Measurements from ENCODE around the gene NPB. TPM values are rescaled to one million over a fixed set of nuclear protein-coding genes. Genes with fewer than 3 reads are reported as not detected.

The NPB gene
- total and polyA plus RNA-seq, 2 of the 8 experiments (the other 6 are each of a cell fraction or from before 2014, with no cell fraction given), result 1.5 to 2.5 TPM

- TF ChIP-seq EGR1 (IDR thresholded peaks at IDR 0.05; ENCODE audit: borderline replicate concordance, low read depth, low read length) (no peak), KDM5A (IDR thresholded peaks at IDR 0.05; ENCODE audit: low read length) (no peak), SP2 (IDR thresholded peaks at IDR 0.05; ENCODE audit: low read length) (no peak), MAFK (IDR thresholded peaks at IDR 0.05; ENCODE audit: low read depth, low read length) (peak; percentile 98), POLR2AphosphoS5 (IDR thresholded peaks at IDR 0.05; ENCODE audit: low read depth, low read length) (no peak), ATF2 (IDR thresholded peaks at IDR 0.05; ENCODE audit: low read length) (no peak)
- TF ChIP-seq, protein P1, sequence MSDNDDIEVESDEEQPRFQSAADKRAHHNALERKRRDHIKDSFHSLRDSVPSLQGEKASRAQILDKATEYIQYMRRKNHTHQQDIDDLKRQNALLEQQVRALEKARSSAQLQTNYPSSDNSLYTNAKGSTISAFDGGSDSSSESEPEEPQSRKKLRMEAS (IDR thresholded peaks at IDR 0.05), result no peak
- TF ChIP-seq, protein P2, sequence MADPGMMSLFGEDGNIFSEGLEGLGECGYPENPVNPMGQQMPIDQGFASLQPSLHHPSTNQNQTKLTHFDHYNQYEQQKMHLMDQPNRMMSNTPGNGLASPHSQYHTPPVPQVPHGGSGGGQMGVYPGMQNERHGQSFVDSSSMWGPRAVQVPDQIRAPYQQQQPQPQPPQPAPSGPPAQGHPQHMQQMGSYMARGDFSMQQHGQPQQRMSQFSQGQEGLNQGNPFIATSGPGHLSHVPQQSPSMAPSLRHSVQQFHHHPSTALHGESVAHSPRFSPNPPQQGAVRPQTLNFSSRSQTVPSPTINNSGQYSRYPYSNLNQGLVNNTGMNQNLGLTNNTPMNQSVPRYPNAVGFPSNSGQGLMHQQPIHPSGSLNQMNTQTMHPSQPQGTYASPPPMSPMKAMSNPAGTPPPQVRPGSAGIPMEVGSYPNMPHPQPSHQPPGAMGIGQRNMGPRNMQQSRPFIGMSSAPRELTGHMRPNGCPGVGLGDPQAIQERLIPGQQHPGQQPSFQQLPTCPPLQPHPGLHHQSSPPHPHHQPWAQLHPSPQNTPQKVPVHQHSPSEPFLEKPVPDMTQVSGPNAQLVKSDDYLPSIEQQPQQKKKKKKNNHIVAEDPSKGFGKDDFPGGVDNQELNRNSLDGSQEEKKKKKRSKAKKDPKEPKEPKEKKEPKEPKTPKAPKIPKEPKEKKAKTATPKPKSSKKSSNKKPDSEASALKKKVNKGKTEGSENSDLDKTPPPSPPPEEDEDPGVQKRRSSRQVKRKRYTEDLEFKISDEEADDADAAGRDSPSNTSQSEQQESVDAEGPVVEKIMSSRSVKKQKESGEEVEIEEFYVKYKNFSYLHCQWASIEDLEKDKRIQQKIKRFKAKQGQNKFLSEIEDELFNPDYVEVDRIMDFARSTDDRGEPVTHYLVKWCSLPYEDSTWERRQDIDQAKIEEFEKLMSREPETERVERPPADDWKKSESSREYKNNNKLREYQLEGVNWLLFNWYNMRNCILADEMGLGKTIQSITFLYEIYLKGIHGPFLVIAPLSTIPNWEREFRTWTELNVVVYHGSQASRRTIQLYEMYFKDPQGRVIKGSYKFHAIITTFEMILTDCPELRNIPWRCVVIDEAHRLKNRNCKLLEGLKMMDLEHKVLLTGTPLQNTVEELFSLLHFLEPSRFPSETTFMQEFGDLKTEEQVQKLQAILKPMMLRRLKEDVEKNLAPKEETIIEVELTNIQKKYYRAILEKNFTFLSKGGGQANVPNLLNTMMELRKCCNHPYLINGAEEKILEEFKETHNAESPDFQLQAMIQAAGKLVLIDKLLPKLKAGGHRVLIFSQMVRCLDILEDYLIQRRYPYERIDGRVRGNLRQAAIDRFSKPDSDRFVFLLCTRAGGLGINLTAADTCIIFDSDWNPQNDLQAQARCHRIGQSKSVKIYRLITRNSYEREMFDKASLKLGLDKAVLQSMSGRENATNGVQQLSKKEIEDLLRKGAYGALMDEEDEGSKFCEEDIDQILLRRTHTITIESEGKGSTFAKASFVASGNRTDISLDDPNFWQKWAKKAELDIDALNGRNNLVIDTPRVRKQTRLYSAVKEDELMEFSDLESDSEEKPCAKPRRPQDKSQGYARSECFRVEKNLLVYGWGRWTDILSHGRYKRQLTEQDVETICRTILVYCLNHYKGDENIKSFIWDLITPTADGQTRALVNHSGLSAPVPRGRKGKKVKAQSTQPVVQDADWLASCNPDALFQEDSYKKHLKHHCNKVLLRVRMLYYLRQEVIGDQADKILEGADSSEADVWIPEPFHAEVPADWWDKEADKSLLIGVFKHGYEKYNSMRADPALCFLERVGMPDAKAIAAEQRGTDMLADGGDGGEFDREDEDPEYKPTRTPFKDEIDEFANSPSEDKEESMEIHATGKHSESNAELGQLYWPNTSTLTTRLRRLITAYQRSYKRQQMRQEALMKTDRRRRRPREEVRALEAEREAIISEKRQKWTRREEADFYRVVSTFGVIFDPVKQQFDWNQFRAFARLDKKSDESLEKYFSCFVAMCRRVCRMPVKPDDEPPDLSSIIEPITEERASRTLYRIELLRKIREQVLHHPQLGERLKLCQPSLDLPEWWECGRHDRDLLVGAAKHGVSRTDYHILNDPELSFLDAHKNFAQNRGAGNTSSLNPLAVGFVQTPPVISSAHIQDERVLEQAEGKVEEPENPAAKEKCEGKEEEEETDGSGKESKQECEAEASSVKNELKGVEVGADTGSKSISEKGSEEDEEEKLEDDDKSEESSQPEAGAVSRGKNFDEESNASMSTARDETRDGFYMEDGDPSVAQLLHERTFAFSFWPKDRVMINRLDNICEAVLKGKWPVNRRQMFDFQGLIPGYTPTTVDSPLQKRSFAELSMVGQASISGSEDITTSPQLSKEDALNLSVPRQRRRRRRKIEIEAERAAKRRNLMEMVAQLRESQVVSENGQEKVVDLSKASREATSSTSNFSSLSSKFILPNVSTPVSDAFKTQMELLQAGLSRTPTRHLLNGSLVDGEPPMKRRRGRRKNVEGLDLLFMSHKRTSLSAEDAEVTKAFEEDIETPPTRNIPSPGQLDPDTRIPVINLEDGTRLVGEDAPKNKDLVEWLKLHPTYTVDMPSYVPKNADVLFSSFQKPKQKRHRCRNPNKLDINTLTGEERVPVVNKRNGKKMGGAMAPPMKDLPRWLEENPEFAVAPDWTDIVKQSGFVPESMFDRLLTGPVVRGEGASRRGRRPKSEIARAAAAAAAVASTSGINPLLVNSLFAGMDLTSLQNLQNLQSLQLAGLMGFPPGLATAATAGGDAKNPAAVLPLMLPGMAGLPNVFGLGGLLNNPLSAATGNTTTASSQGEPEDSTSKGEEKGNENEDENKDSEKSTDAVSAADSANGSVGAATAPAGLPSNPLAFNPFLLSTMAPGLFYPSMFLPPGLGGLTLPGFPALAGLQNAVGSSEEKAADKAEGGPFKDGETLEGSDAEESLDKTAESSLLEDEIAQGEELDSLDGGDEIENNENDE (IDR thresholded peaks at IDR 0.05; ENCODE audit: insufficient replicate concordance, low read length), result no peak
Measured at GRCh38 chr17:81923302-81924260, 21.5 kb downstream of the NPB start (continued).
